ENCODE measurements around the gene CDKAL1. TPM values are rescaled to one million over a fixed set of nuclear protein-coding genes. Genes with fewer than 3 reads are reported as not detected.
"Not testable (repeated sequence)": the region's sequence is repeated elsewhere in the genome, so short reads cannot be mapped to it uniquely, and the experiment has no call there.

CDKAL1 gene
- total and polyA plus RNA-seq, 2 donors from 2014 or later: 4.6 to 20.2 TPM

GRCh38 chr6:21085643-21086042, 551.4 kb downstream of the CDKAL1 start:
- no peak overlapping the region for H3K9ac ChIP-seq (ENCODE audit: low read length in 3 of 3)
- DNase-seq (no peak), FAIRE-seq (no peak)
- no peaks in the 10 kb centered on the region for H3K9me3 ChIP-seq (ENCODE audit: control insufficient read depth in 2 of 3, insufficient read depth in 1 of 3, low read length in 3 of 3)
- H3K36me3 ChIP-seq (ENCODE audit: control insufficient read depth in 2 of 3, insufficient read depth in 3 of 3, low read length in 3 of 3): no peaks in the 10 kb centered on the region
- H3K27ac ChIP-seq (ENCODE audit: low read depth in 2 of 2, low read length in 2 of 2): no peak overlapping the region
- H3K4me1 ChIP-seq (ENCODE audit: control insufficient read depth in 2 of 3, insufficient read depth in 2 of 3, low read depth in 1 of 3, low read length in 3 of 3): no peaks in the 10 kb centered on the region
- TF ChIP-seq, protein P1, sequence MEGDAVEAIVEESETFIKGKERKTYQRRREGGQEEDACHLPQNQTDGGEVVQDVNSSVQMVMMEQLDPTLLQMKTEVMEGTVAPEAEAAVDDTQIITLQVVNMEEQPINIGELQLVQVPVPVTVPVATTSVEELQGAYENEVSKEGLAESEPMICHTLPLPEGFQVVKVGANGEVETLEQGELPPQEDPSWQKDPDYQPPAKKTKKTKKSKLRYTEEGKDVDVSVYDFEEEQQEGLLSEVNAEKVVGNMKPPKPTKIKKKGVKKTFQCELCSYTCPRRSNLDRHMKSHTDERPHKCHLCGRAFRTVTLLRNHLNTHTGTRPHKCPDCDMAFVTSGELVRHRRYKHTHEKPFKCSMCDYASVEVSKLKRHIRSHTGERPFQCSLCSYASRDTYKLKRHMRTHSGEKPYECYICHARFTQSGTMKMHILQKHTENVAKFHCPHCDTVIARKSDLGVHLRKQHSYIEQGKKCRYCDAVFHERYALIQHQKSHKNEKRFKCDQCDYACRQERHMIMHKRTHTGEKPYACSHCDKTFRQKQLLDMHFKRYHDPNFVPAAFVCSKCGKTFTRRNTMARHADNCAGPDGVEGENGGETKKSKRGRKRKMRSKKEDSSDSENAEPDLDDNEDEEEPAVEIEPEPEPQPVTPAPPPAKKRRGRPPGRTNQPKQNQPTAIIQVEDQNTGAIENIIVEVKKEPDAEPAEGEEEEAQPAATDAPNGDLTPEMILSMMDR (IDR thresholded peaks at IDR 0.05; ENCODE audit: borderline replicate concordance, extremely low read depth, insufficient read depth): no peak
- intact Hi-C loops (cut with DNase I): no loop called here
- no peaks in the 10 kb centered on the region for H3K27me3 ChIP-seq (ENCODE audit: control insufficient read depth, insufficient read depth, low read length)
- no peak overlapping the region for H3K4me3 ChIP-seq (ENCODE audit: low read length in 3 of 3)

DNA sequence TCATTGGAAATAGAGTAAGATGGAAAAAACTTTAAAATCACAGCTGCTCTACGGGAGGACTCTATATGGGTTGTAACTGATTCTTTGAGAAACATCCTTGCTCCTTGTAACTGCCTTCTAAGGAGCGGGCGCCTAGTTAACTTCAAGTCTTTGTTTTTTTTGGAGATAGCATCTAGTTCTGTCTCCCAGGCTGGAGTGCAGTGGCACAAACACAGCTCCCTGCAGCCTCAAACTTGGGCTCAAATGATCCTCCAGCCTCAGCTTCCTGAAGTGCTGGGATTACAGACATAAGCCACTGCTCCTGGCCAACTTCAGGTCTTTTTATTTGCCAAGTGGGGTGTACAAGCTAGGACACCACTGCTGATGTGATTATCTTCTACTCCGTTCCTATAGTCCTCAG, 552.9 kb downstream of the CDKAL1 start:
- Histone ChIP-seq H3K27me3 (ENCODE audit: control insufficient read depth, insufficient read depth, low read length) (no peaks in the 10 kb centered on the region), H3K9me3 (ENCODE audit: control insufficient read depth in 2 of 3, insufficient read depth in 1 of 3, low read length in 3 of 3) (no peaks in the 10 kb centered on the region), H3K36me3 (ENCODE audit: control insufficient read depth in 2 of 3, insufficient read depth in 3 of 3, low read length in 3 of 3) (no peaks in the 10 kb centered on the region), H3K9ac (ENCODE audit: low read length in 3 of 3) (no peak overlapping the region), H3K4me3 (ENCODE audit: low read length in 3 of 3) (no peak overlapping the region), H3K4me1 (ENCODE audit: control insufficient read depth in 2 of 3, insufficient read depth in 2 of 3, low read depth in 1 of 3, low read length in 3 of 3) (no peaks in the 10 kb centered on the region), H3K27ac (ENCODE audit: low read depth in 2 of 2, low read length in 2 of 2) (no peak overlapping the region)
- no peak for DNase-seq
- TF ChIP-seq, protein P1 (IDR thresholded peaks at IDR 0.05; ENCODE audit: borderline replicate concordance, extremely low read depth, insufficient read depth): no peak
- intact Hi-C loops (cut with DNase I): no loop called here
- FAIRE-seq: no peak

DNA sequence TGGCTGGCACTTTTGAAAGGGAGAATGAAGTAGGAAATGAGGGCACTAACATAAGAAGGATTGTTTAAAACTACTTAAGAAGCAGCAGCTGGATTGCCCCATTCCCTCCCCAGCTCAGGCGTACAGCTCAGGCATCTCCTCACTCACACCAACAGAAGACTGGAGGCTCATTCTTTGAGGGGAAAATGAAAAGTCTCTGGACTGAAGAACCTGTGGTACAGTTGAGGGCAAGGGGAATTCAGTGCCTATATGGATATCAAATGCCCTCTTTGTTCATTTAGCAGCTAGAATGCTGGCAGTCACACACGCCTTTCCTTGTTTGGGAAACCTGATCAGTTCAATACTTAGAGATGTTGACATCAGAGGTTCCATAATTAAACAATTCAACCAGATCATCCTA, 557.2 kb downstream of the CDKAL1 start:
- H3K9me3 ChIP-seq (ENCODE audit: control insufficient read depth in 2 of 3, insufficient read depth in 1 of 3, low read length in 3 of 3): no peaks in the 10 kb centered on the region
- no peaks in the 10 kb centered on the region for H3K4me1 ChIP-seq (ENCODE audit: control insufficient read depth in 2 of 3, insufficient read depth in 2 of 3, low read depth in 1 of 3, low read length in 3 of 3)
- no peak for DNase-seq
- FAIRE-seq: no peak
- no peak overlapping the region for H3K4me3 ChIP-seq (ENCODE audit: low read length in 3 of 3)
- H3K36me3 ChIP-seq (ENCODE audit: control insufficient read depth in 2 of 3, insufficient read depth in 3 of 3, low read length in 3 of 3): no peaks in the 10 kb centered on the region
- TF ChIP-seq, protein P1 (IDR thresholded peaks at IDR 0.05; ENCODE audit: borderline replicate concordance, extremely low read depth, insufficient read depth): no peak
- H3K27me3 ChIP-seq (ENCODE audit: control insufficient read depth, insufficient read depth, low read length): no peaks in the 10 kb centered on the region
- H3K9ac ChIP-seq (ENCODE audit: low read length in 3 of 3): no peak overlapping the region
- intact Hi-C loops (cut with DNase I): no loop called here
- H3K27ac ChIP-seq (ENCODE audit: low read depth in 2 of 2, low read length in 2 of 2): no peak overlapping the region

DNA sequence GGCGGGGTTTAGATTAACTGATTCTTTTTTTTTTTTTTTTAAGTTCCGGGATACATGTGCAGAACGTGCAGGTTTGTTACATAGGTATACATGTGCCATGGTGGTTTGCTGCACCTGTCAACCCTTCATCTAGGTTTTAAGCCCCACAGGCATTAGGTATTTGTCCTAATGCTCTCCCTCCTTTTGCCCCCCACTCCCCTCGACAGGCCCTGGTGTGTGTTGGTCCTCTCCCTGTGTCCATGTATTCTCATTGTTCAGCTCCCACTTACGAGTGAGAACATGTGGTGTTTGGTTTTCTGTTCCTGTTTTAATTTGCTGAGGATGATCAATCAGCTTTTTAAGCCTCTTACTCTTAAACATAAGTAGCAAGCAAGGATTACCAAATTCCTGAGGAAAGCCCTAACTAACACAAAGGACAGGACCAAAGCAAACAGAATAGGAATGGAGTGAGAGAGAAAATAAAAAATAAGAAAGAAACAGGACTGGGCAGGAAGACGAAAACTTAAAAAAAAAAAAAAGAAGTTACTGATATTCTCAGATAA, 558.0 kb downstream of the CDKAL1 start:
- DNase-seq; H3K27ac ChIP-seq (ENCODE audit: low read depth in 2 of 2, low read length in 2 of 2); H3K27me3 ChIP-seq (ENCODE audit: control insufficient read depth, insufficient read depth, low read length); H3K4me3 ChIP-seq (ENCODE audit: low read length in 3 of 3); H3K9me3 ChIP-seq (ENCODE audit: control insufficient read depth in 2 of 3, insufficient read depth in 1 of 3, low read length in 3 of 3); H3K4me1 ChIP-seq (ENCODE audit: control insufficient read depth in 2 of 3, insufficient read depth in 2 of 3, low read depth in 1 of 3, low read length in 3 of 3); FAIRE-seq; H3K36me3 ChIP-seq (ENCODE audit: control insufficient read depth in 2 of 3, insufficient read depth in 3 of 3, low read length in 3 of 3); H3K9ac ChIP-seq (ENCODE audit: low read length in 3 of 3); intact Hi-C loops (cut with DNase I): not testable (repeated sequence)

Measured in kidney (tissue), 14 donors.